HG03039 (cell line): ENCODE measurements around the gene ASGR2.
"Not testable (repeated sequence)": the region's sequence is repeated elsewhere in the genome, so short reads cannot be mapped to it uniquely, and the experiment has no call there.

Experiments
- ATAC-seq: cut with Tn5 transposase; IDR thresholded peaks from one replicate; pipeline ENCODE4 v1.9.1; 2021; ENCODE audit warnings: mild to moderate bottlenecking, moderate library complexity; ENCODE audit not compliant: unreplicated experiment

Gene ASGR2

DNA sequence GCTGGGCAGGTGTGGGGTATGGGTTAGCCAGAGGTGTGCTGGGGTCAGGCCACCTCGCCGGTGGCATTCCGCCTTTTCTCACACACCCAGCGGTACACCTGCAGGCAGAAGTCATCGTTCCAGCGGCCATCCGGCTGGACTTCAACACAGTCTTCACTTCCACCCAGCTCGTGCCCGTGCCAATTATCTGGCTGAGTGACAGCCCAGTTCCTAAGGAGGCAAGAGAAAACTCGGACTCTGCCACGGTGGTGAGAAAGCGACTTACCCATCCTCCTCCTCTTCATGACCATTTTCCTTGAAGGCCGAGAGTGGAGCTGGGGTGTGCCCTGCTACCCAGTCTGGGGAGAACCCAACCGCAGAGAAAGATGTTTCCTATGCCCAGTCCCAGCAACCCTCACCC lies 13.1 kb downstream of the ASGR2 start:
- ATAC-seq = no peak

DNA sequence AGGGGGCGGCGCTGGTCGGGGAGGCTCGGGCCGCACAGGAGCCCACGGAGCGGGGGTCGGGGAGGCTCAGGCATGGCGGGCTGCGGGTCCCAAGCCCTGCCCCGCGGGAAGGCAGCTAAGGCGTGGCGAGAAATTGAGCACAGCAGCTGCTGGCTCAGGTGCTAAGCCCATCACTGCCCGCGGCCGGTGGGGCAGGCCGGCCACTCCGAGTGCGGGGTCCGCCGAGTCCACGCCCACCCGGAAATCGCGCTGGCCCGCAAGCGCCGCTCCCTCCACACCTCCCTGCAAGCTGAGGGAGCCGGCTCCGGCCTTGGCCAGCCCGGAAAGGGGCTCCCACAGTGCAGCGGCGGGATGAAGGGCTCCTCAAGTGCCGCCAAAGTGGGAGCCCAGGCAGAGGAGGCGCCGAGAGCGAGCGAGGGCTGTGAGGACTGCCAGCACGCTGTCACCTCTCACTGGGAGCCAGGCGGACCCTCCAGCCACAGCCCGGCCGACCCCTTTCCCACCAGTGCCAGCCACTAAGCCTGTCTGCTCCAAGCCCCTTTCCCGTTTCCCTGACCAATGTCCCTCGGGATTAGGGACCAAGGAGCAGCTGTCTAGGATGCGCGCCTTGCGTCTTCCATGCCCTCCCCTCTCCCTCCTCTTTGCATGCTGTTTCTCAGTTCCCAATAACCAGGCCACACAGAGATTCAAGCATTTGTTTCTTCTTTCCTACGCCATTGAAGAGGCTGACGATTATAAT lies 13.8 kb downstream of the ASGR2 start:
- ATAC-seq = not testable (repeated sequence)

DNA sequence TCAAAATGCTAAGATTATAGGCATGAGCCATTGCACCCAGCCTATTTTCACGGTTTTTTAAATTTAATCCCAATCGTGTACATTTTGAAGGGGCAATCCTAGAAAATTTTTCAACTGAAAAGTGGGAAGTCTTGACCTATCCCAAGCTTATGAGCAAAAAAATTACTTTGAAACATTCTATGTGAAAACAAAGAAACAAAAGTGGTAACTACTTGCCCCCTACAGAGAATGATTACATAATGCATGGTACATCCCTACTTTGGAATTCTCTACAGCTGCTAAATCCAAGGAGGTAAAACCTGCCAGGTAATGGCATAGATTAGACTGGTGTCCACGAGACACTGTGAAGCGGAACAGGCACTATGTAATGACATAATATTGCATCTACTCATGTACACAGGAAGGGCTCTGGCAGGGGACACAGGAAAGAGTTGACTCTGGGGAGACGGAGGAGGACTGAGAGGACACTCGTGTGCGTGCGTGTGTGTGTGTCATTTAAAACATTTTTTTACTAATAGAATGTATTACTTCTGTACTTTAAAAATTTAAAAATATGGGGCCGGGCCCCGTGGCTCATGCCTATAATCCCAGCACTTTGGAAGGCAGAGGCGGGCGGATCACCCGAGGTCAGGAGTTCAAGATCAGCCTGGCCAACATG lies 15.7 kb downstream of the ASGR2 start:
- ATAC-seq = no peak

DNA sequence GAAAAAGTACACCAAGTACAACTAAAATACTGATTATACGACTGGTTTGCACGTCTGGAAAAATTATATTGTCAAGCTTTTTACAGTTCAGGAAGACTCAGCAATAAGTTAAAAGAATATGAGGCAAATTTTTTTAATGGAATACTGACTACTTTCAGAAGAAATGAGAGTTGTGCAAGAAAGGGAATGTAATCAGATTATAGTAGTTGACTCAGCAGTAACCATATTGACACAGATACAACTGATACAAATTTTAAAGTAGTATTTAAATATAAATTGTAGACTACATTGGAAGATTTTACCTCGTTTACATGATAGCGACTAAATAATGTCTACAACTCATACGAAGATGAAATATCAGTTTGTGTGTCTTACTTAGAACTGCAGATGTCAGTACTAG lies 16.7 kb downstream of the ASGR2 start:
- no peak for ATAC-seq

DNA sequence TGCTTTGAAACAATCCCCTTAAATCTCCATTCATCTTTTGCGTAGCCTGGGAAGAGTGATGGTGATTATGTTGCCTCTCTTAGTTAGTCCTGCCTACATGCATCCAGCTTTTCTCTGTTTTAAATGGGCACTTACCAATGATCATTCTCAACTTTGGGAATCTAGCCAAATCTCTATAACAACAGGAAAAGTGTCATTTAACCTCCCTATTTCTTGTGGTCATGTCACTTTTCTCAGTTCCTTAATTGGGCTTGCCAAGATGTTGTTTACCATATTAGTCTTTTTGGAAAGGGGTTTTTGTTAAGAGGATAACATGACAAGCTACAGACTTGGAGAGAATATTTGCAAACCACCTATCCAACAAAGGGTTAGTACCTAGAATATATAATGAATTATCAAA lies 19.0 kb downstream of the ASGR2 start:
- ATAC-seq = no peak

DNA sequence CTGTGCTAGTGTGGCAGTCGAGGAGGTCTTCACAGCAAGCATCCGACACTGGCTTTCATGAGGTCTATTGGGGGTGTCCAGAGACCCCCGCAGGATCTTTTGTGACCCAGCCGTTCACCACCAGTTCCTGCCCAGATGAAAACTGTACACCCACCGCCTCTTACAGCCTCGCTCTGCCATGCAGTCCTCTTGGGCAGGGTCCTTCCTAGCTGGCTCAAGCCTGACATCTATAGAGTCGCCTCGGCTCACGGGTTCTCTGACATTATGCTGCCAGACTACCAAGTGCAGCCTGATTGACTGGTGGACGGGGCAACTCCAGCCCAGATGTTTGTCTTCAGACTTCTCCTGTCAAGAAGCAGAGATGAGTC lies 20.0 kb downstream of the ASGR2 start:
- ATAC-seq = no peak

DNA sequence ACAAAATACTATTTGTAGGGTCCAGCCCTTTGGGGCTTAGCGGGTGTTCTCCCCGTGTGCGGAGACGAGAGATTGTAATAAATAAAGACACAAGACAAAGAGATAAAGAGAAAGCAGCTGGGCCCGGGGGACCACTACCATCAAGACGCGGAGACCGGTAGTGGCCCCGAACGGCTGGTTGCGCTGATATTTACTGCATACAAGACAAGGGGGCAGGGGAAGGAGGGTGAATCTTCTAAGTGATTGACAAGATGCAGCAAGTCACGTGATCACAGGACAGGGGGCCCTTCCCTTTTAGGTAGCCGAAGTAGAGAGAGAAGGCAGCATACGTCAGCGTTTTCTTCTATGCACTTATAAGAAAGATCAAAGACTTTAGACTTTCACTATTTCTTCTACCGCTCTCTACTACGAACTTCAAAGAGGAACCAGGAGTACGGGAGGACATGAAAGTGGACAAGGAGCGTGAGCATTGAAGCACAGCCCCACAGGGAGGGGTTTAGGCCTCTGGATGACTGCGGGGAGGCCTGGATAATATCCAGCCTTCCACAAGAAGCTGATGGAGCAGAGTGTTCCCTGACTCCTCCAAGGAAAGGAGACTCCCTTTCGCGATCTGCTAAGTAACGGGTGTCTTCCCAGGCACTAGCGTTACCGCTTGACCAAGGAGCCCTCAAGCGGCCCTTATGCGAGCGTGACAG lies 23.2 kb downstream of the ASGR2 start:
- not testable (repeated sequence) for ATAC-seq

DNA sequence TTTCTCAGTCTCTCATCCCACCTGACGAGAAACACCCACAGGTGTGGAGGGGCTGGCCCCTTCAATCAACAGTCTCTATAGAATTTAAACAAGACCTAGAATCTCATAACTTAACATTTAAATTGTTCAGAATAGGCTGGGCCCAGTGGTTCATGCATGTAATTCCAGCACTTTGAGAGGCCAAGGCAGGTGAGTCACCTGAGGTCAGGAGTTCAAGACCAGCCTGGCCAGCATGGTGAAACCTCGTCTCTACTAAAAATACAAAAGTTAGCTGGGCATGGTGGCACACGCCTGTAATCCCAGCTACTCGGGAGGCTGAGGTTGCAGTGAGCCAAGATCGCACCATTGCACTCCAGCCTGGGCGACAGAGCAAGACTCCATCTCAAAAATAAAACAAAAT lies 25.1 kb downstream of the ASGR2 start:
- ATAC-seq = not testable (repeated sequence)

DNA sequence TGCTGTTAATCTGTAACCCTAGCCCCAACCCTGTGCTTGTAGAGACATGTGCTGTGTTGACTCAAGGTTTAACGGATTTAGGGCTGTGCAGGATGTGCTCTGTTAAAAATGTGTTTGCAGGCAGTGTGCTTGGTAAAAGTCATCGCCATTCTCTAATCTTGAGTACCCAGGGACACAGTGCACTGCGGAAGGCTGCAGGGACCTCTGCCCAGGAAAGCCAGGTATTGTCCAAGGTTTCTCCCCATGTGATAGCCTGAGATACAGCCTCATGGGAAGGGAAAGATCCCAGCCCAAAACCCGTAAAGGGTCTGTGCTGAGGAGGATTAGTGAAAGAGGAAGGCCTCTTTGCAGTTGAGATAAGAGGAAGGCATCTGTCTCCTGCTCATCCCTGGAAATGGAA lies 26.2 kb downstream of the ASGR2 start:
- ATAC-seq = not testable (repeated sequence)

DNA sequence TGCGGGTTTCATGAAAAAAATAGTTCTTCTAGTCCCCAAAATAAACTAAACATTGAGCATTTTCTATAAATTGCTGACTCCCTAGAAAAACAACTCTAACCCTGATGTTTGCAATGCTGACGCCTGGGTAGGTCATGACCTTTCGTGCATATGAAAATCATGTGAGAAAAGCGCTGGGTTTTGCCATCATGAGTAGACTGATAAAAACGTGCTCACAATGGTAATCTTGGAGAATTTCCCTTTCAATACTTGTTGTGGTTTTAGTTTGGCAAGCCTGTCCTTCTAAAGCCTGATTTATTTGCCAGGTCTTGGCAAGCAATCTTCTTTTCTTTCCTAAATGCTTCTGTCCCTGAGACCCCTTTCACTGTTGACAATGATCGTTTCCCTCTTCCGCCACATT lies 30.5 kb downstream of the ASGR2 start:
- no peak for ATAC-seq

DNA sequence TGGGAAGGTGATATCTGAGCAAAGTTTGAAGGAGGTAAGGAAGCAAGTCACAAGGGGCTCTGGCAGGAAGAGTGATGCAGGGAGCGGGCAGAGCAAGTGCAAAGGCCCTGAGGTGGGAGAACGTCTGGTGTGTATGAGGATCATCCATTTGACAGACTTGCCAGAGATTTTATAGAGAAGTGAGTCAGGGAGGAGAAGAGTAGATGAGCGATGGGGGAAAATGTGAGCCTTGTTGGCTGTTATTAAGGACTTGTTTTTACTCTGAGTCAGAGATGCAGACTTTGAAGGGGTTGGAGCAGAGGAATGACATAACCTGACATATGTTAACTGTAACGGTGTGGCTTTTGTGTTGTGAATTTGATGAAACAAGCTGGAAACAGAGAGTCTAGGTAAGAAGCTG lies 31.0 kb downstream of the ASGR2 start:
- no peak for ATAC-seq

DNA sequence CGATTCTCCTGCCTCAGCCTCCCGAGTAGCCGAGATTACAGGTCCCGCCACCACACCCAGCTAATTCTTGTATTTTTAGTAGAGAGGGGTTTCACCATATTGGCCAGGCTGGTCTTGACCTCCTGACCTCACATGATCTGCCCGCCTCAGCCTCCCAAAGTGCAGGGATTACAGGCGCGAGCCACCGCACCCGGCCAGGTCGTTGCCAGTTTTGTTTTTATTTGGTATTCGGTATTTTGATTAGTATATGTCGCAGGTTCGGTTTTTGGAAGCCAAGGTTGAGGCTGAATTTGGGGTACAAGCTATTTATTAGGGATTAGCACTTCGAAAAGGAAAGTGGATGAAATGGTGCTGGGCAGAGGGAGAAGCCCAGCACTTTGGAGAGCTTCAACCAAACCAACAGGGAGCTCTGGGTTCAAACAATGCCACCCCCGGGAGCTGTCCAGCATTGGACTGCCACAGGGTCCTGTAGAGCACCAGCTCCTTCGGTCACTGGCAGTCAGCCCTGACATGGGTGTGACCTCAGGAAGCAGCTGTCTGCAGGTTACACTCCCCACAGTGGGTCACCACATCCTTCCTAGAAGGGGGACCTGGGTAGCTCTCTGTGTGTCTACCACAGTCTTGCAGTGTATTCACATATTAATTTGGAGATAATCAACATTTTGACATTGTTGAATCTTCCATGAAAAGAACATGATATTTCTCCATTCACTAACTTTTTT lies 33.1 kb downstream of the ASGR2 start:
- no peak for ATAC-seq

DNA sequence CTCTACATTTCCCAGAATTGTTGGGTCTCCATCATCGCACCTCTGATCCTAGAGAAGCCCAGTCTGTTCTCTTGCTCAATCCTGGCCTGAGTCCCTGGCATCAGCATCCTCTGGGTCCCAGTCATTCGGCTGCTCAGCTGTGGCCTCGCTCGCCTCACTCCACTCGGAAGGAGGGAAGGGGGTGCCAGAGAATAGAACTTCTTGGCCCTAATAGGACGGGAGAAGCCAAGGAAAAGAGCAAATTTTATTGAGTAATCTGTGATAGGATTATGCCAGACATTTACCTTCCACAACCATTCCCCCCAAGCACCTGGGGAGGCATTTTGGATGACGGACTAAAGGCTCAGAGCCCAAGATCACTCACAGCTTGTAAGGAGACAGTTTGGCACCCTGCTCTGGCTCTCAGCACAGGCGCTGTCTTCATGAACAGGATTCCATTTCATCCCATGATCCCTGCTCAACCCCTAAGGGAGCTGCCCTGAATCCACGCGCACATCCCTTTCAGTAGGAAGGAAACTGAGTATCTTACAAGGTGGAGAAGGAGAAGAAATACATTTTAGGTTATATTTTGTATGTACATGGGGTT lies 34.1 kb downstream of the ASGR2 start:
- ATAC-seq = no peak

DNA sequence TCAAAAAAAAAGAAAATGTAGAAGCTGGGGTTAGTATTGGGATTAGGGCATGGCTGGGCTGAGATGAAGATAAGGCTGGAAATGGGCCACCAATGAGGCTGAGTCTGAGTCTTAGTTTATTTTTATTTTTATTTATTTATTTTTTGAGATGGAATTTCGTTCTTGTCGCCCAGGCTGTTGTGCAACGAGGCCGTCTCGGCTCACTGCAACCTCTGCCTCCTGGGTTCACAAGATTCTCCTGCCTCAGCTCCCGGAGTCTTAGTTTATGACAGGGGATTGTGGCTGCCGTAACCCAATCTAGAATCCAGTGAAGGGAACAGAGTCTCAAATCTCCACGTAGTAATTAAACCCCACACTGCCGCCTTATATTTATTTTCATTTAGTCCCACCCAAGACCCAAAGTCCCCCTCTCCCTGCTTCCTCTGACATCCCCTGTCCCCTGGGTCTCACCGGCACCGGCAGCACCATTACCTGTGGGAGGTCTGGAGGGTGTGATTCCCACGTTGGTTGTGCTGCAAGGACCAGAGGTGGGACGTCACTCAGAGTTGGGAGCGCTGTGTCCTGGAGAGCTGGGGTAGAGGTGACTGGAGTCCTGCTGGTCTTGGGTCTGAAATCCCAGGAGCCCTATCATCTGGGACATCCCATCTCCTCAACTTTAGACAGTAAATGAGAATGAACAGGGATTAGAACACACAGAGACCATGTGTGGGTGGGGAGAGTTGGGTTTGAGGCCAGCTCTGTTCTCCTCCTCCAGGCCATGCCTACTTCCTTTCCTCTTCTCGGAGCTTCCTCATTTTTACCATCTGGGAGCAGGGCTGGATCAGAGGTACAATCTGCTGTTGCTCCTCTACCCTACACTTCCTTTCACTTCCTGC lies 34.8 kb downstream of the ASGR2 start, which contains the start of gene CLEC10A:
Gene CLEC10A, minus strand, starts transcription at position 671 of the 875 bp plus-strand sequence. CDS start 1,439 bp downstream, outside the sequence.
- no peak for ATAC-seq

DNA sequence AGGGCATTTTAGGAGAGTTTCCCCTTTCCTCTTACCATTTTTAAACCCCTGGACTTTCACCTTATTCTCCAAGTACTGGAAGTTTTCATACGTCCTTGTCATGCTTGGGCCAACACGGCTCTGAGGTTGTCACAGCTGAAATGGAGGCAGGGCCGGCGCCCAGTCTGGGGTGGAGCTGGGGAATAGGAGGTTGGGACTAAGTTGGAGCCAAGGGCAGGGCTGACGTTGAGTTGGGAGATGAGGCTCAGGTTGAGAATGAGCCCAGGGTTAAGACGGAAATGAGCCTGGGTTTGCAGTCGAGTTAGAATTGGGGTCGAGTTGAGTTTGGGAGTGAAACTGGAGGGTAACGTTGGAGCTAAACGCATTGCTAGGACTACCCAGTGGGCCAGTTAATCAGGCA lies 35.9 kb downstream of the ASGR2 start:
- no peak for ATAC-seq

DNA sequence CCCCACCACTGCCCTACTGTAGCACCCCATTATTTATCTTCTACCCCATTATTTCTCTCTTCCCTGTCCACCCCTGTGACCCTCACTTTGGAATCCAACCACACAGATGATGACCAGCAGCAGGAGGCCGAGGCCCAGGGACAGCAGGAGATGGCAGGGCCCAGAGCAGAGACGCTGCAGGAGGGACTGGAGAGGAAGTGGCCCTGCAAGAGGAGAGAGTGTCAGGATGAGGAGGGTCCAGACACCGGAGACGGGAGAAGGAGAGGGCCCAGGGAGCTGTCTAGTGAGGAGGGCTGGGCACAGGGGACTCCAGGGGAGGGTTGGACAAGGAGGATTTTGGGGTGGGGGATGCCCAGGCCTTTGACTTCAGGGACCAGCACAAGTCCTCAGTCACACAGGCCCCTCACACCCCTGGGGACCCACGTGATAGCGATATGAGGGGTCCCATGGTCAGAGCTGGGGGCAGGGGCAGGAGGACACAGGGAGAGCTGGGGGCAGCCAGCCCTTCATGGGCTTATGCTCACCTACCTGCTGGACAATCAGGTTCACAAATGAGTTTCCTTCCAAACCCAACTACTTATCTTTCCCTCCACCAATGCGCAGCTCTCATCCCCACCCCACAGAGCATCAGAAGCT lies 36.6 kb downstream of the ASGR2 start:
- ATAC-seq = no peak

DNA sequence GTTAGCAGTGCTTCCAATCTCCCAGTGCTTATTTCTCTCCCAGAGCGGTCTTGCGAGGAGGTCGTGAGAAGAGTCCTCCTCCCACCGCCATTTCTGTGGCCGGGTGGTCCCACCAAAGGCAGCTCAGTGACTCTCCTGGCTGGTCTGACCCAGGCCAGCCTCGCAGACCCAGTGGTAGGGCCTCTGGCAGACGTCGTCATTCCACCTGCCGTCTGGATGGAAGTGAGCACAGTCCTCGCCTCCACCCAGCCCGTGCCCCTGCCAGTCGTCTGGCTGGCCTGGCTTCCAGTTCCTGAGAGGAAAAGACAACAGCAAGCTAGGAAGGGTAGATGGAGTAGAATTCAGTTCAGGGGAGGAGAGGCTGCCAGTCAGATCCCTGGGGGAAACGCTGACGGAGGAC lies 39.7 kb downstream of the ASGR2 start:
- no peak for ATAC-seq

DNA sequence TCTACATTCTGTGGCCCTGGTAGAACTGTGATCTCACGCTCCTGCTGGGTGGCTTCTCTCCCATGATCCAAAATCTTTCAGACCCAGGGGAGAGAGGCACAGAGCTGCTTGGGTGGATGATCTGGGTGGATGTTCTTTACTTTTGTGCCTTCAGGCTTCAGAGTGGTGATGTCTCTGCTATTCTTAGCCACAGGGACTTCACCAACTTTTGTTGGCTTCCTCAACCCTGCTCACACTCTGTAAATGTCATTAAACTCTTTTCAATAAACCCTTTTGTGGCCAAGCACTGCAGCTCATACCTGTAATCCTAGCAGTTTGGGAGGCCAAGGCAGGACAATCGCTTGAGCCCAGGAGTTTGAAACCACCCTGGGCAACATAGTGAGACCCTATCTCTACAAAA lies 42.2 kb downstream of the ASGR2 start:
- ATAC-seq = no peak

DNA sequence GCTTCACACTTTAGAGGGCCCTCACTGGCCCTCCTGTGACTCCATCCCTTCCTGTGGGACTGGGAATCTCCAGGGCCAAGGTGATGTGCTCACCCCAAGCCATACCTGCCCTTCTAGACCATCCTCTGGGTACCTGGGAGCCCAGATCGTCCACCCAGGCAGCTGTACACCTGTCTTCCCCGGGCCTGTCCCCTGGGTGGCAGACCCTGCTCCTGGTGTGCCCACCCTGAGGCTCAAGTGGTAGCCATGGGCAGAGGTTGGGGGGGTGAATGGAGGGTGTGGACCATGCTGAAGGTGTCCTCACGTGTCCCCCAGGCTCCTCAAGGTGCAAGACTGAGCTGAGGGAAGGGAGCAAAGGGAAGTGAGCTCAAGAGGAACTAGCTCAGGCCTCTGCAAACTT lies 43.9 kb downstream of the ASGR2 start:
- no peak for ATAC-seq

DNA sequence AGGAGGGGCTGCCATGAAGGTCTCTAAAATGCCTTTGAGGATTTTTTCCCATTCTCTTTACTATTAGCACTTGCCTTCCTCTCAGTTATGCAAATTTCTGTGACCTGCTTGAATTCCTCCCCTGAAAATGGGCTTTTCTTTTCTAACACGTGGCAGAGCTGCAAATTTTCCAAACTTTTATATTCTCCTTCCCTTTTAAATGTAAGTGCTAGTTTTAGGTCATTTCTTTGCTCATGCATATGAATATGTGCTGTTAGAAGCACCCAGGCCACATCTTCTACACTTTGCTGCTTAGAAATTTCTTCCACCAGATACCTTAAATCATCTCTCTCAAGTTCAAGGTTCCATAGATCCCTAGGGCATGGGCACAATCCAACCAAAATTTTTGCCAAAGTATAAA lies 46.4 kb downstream of the ASGR2 start:
- ATAC-seq = no peak
